ENCODE results near the gene CYP27C1.

Gene CYP27C1

DNA sequence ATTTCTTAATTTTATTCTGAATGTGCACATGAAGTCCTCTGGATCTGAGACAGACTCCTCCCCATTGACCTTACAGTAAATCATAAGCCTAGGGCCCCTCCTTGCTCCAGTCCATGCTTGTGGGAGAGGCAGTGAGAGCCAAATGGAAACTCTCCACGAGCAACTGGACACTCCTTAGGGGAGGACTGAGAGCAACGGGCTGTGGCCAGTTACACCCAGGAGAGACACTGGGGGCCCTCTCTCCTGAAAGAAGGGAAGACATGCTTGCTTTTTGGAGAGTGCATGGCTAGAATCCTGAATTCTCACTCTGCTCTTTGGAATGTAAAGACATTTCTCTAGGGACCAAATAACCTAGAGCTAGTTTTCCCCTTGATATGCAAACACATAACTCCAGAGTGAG, 64.2 kb downstream of the CYP27C1 start:
- no peak overlapping the region for H3K4me2 ChIP-seq (ENCODE audit: low read depth, low read length, poor library complexity, severe bottlenecking)

DNA sequence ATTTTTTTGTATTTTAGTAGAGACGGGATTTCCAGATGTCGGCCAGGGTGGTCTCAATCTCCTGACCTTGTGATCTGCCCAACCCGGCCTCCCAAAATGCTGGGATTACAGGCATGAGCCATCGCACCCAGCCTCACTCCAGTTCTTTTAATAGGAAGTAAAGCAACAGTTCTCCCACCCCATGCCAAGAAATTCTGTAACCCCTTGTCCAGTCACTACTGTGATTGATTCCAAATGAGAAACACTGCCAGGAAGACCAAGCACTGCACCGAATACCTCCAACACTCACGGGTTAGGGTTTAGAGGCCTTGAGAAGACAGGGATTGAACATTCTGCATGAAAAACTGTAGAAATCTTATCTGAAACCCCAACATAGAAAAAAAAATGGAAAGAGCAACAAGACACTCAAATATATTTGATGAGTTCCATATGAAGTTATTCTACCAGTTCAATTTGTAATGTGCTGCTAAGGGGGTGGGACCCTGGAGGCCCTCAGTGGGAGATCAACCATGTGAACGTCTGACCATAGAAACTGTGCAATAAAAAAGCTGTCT, 65.0 kb downstream of the CYP27C1 start:
- no peak overlapping the region for H2AFZ ChIP-seq (ENCODE audit: low read length)
- H3K4me2 ChIP-seq (ENCODE audit: low read depth, low read length, poor library complexity, severe bottlenecking): no peak overlapping the region

More for the DNA sequence above, 64.2 kb downstream of the CYP27C1 start:
- Histone ChIP-seq H3K9me3 (ENCODE audit: insufficient read depth, low read depth, low read length) (peaks cover 7% of the 10 kb centered on the region; the same call in 1 of the 2 replicates), H3K79me2 (ENCODE audit: insufficient read depth, low read length) (no peaks in the 10 kb centered on the region), H3K9ac (ENCODE audit: low read depth, low read length, poor library complexity, severe bottlenecking) (no peak overlapping the region), H3K27me3 (ENCODE audit: insufficient read depth, low read length, poor library complexity, severe bottlenecking) (no peaks in the 10 kb centered on the region), H2AFZ (ENCODE audit: low read length) (no peak overlapping the region), H4K20me1 (ENCODE audit: insufficient read depth, low read length, poor library complexity, severe bottlenecking) (no peaks in the 10 kb centered on the region), H3K4me1 (ENCODE audit: insufficient read depth, low read length, poor library complexity, severe bottlenecking) (no peaks in the 10 kb centered on the region), H3K36me3 (ENCODE audit: insufficient read depth, low read length) (no peaks in the 10 kb centered on the region), H3F3A (ENCODE audit: low read depth) (no peaks in the 10 kb centered on the region), H3K9me2 (replicated peaks; ENCODE audit: low read depth, low read length) (no peaks in the 10 kb centered on the region), H3K4me3 (ENCODE audit: low read length, poor library complexity, severe bottlenecking) (no peak overlapping the region)
- TF ChIP-seq, protein P1, sequence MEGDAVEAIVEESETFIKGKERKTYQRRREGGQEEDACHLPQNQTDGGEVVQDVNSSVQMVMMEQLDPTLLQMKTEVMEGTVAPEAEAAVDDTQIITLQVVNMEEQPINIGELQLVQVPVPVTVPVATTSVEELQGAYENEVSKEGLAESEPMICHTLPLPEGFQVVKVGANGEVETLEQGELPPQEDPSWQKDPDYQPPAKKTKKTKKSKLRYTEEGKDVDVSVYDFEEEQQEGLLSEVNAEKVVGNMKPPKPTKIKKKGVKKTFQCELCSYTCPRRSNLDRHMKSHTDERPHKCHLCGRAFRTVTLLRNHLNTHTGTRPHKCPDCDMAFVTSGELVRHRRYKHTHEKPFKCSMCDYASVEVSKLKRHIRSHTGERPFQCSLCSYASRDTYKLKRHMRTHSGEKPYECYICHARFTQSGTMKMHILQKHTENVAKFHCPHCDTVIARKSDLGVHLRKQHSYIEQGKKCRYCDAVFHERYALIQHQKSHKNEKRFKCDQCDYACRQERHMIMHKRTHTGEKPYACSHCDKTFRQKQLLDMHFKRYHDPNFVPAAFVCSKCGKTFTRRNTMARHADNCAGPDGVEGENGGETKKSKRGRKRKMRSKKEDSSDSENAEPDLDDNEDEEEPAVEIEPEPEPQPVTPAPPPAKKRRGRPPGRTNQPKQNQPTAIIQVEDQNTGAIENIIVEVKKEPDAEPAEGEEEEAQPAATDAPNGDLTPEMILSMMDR (conservative IDR thresholded peaks at IDR 0.05; ENCODE audit: low read length): no peak
- TF ChIP-seq EZH2phosphoT487 (IDR thresholded peaks at IDR 0.05; ENCODE audit: borderline replicate concordance): no peak

DNA sequence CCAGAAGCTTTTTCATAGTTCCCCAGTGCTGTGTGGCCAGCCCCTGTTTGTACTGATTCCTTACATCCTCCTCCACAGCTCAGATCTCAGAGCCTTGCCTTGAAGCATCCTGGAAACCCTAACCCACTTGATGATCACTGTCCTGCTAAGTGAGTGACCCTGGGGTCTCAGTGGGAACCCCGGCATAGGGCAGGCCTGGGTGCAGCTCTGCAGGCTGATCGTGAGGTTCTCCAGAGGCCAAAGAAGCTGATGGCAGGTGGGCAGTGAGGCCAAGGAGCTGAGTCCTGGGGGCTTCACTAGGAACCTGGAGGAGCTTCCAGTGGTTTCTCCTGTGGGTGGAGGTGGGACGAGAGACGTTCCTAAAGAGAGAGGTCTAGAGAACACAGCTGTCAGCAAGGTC, 65.7 kb downstream of the CYP27C1 start:
- no peaks in the 10 kb centered on the region for H3K27me3 ChIP-seq (ENCODE audit: insufficient read depth, low read length, poor library complexity, severe bottlenecking)
- H3K4me2 ChIP-seq (ENCODE audit: low read depth, low read length, poor library complexity, severe bottlenecking): no peak overlapping the region
- no peaks in the 10 kb centered on the region for H4K20me1 ChIP-seq (ENCODE audit: insufficient read depth, low read length, poor library complexity, severe bottlenecking)
- H3K36me3 ChIP-seq (ENCODE audit: insufficient read depth, low read length): no peaks in the 10 kb centered on the region
- no peak overlapping the region for H2AFZ ChIP-seq (ENCODE audit: low read length)
- no peak overlapping the region for H3K9ac ChIP-seq (ENCODE audit: low read depth, low read length, poor library complexity, severe bottlenecking)
- no peaks in the 10 kb centered on the region for H3F3A ChIP-seq (ENCODE audit: low read depth)
- no peaks in the 10 kb centered on the region for H3K9me2 ChIP-seq (replicated peaks; ENCODE audit: low read depth, low read length)
- no peak for TF ChIP-seq EZH2phosphoT487 (IDR thresholded peaks at IDR 0.05; ENCODE audit: borderline replicate concordance)
- TF ChIP-seq, protein P1 (conservative IDR thresholded peaks at IDR 0.05; ENCODE audit: low read length): no peak
- peaks cover 7% of the 10 kb centered on the region; the same call in 1 of the 2 replicates for H3K9me3 ChIP-seq (ENCODE audit: insufficient read depth, low read depth, low read length)
- no peaks in the 10 kb centered on the region for H3K79me2 ChIP-seq (ENCODE audit: insufficient read depth, low read length)
- H3K4me3 ChIP-seq (ENCODE audit: low read length, poor library complexity, severe bottlenecking): no peak overlapping the region
- H3K4me1 ChIP-seq (ENCODE audit: insufficient read depth, low read length, poor library complexity, severe bottlenecking): no peaks in the 10 kb centered on the region

More for the DNA sequence above, 65.0 kb downstream of the CYP27C1 start:
- no peak overlapping the region for H3K9ac ChIP-seq (ENCODE audit: low read depth, low read length, poor library complexity, severe bottlenecking)
- no peaks in the 10 kb centered on the region for H3K4me1 ChIP-seq (ENCODE audit: insufficient read depth, low read length, poor library complexity, severe bottlenecking)
- no peaks in the 10 kb centered on the region for H4K20me1 ChIP-seq (ENCODE audit: insufficient read depth, low read length, poor library complexity, severe bottlenecking)
- no peaks in the 10 kb centered on the region for H3K36me3 ChIP-seq (ENCODE audit: insufficient read depth, low read length)
- no peak for TF ChIP-seq EZH2phosphoT487 (IDR thresholded peaks at IDR 0.05; ENCODE audit: borderline replicate concordance)
- no peaks in the 10 kb centered on the region for H3K9me2 ChIP-seq (replicated peaks; ENCODE audit: low read depth, low read length)
- no peaks in the 10 kb centered on the region for H3K79me2 ChIP-seq (ENCODE audit: insufficient read depth, low read length)
- no peak overlapping the region for H3K4me3 ChIP-seq (ENCODE audit: low read length, poor library complexity, severe bottlenecking)
- no peaks in the 10 kb centered on the region for H3K27me3 ChIP-seq (ENCODE audit: insufficient read depth, low read length, poor library complexity, severe bottlenecking)
- no peaks in the 10 kb centered on the region for H3F3A ChIP-seq (ENCODE audit: low read depth)
- peaks cover 7% of the 10 kb centered on the region; the same call in 1 of the 2 replicates for H3K9me3 ChIP-seq (ENCODE audit: insufficient read depth, low read depth, low read length)

DNA sequence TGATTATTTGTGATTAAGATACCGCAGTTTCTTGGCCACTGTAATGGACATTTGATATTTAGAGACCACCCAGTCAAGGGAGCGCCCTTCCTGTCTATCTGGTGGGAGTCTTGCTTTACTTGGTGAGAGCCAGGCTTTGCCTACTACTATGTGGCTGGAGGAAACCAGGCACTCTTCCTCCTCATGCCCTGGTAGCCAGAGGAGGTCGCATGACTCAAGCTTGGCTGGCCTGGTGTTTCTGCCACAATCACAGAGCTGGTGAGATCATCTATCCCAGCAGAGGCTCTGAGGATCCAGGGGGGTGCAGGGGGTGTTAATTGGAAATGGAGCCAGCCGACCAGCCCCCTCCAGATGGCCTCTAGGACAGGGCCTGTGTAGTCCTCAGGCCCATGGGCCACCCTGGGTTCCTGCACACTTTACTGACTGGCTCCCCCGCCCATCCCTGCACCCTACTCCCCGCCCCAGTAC, 66.4 kb downstream of the CYP27C1 start:
- no peaks in the 10 kb centered on the region for H3F3A ChIP-seq (ENCODE audit: low read depth)
- H3K9ac ChIP-seq (ENCODE audit: low read depth, low read length, poor library complexity, severe bottlenecking): no peak overlapping the region
- H4K20me1 ChIP-seq (ENCODE audit: insufficient read depth, low read length, poor library complexity, severe bottlenecking): no peaks in the 10 kb centered on the region
- no peak overlapping the region for H3K4me2 ChIP-seq (ENCODE audit: low read depth, low read length, poor library complexity, severe bottlenecking)
- no peak for TF ChIP-seq EZH2phosphoT487 (IDR thresholded peaks at IDR 0.05; ENCODE audit: borderline replicate concordance)
- TF ChIP-seq, protein P1 (conservative IDR thresholded peaks at IDR 0.05; ENCODE audit: low read length): no peak
- no peak overlapping the region for H3K4me3 ChIP-seq (ENCODE audit: low read length, poor library complexity, severe bottlenecking)
- H3K4me1 ChIP-seq (ENCODE audit: insufficient read depth, low read length, poor library complexity, severe bottlenecking): no peaks in the 10 kb centered on the region
- H3K79me2 ChIP-seq (ENCODE audit: insufficient read depth, low read length): no peaks in the 10 kb centered on the region
- H3K36me3 ChIP-seq (ENCODE audit: insufficient read depth, low read length): no peaks in the 10 kb centered on the region
- no peaks in the 10 kb centered on the region for H3K9me2 ChIP-seq (replicated peaks; ENCODE audit: low read depth, low read length)
- no peaks in the 10 kb centered on the region for H3K27me3 ChIP-seq (ENCODE audit: insufficient read depth, low read length, poor library complexity, severe bottlenecking)
- H2AFZ ChIP-seq (ENCODE audit: low read length): no peak overlapping the region
- peaks cover 7% of the 10 kb centered on the region; the same call in 1 of the 2 replicates for H3K9me3 ChIP-seq (ENCODE audit: insufficient read depth, low read depth, low read length)
